WERI-Rb-1 (cell line): Measurements from ENCODE around the gene EPHA4.

Source experiments
- DNase-seq: peaks from one replicate; pipeline ENCODE4 v3.0.0-alpha.2; 2020
- H3K27ac ChIP-seq: fragments of 250-450 bp; sonication (Bioruptor Pico); 2 replicates; pipeline ENCODE4 v1.5.1; 2020; ENCODE audit warnings: mild to moderate bottlenecking, moderate library complexity
- H3K27me3 ChIP-seq: fragments of 250-450 bp; sonication (Bioruptor Pico); 2 replicates; pipeline ENCODE4 v1.5.1; 2021; ENCODE audit warnings: mild to moderate bottlenecking, low read depth, moderate library complexity; ENCODE audit not compliant: insufficient read depth, severe bottlenecking
- H3K36me3 ChIP-seq: fragments of 250-450 bp; sonication (Bioruptor Pico); 2 replicates; pipeline ENCODE4 v1.5.1; 2020; ENCODE audit warnings: mild to moderate bottlenecking, moderate library complexity
- H3K4me3 ChIP-seq: 2 replicates; pipeline ENCODE4 v1.5.1; 2011; ENCODE audit warnings: low read depth, mild to moderate bottlenecking, control low read depth, low read length
- H3K9me3 ChIP-seq: fragments of 250-450 bp; sonication (Bioruptor Pico); 2 replicates; pipeline ENCODE4 v1.5.1; 2021; ENCODE audit warnings: mild to moderate bottlenecking, moderate library complexity; ENCODE audit not compliant: severe bottlenecking
- TF ChIP-seq, protein P1 (sequence below): IDR thresholded peaks from 2 replicates; pipeline ENCODE4 v1.5.1; 2011; ENCODE audit warnings: low read depth, mild to moderate bottlenecking, control low read depth, inconsistent platforms, low read length

Gene EPHA4

DNA sequence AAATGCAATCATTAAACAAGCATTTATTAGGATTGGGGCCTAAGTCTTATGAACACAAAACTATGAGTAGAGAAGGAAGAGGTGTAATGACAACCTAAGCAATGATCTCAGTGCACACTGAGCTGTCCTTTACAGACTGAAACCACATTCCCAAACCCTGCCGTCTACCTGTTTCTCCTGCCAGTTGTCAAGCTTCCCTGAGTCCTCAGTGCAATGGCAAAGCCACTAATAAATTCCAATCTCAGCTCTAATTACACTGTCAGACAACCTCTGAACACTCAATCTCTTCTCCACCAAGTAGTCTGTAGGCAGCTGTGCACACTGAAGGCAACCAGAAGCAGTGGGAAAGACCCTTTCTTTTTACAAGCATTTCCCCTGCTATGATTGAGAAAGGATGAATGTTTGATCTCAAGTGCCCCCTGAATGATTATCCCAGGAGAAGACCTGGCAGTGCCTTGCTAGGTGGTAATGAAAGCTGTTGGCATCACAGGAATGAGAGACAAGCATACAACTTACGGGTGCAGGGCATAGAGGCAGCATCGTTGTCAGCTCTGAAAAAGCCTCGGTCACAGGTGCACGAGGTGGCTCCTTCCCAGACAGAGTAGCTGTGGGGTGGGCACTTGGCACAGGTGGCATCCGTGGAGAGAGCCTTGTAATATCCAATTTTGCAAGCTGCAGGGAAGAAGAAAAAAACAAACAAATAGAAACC lies 71.4 kb downstream of the EPHA4 start:
- Histone ChIP-seq H3K27ac (no peak overlapping the region), H3K36me3 (no peaks in the 10 kb centered on the region), H3K27me3 (no peaks in the 10 kb centered on the region), H3K9me3 (no peaks in the 10 kb centered on the region), H3K4me3 (no peak overlapping the region)
- TF ChIP-seq, protein P1, sequence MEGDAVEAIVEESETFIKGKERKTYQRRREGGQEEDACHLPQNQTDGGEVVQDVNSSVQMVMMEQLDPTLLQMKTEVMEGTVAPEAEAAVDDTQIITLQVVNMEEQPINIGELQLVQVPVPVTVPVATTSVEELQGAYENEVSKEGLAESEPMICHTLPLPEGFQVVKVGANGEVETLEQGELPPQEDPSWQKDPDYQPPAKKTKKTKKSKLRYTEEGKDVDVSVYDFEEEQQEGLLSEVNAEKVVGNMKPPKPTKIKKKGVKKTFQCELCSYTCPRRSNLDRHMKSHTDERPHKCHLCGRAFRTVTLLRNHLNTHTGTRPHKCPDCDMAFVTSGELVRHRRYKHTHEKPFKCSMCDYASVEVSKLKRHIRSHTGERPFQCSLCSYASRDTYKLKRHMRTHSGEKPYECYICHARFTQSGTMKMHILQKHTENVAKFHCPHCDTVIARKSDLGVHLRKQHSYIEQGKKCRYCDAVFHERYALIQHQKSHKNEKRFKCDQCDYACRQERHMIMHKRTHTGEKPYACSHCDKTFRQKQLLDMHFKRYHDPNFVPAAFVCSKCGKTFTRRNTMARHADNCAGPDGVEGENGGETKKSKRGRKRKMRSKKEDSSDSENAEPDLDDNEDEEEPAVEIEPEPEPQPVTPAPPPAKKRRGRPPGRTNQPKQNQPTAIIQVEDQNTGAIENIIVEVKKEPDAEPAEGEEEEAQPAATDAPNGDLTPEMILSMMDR, result no peak
- DNase-seq, result no peak

DNA sequence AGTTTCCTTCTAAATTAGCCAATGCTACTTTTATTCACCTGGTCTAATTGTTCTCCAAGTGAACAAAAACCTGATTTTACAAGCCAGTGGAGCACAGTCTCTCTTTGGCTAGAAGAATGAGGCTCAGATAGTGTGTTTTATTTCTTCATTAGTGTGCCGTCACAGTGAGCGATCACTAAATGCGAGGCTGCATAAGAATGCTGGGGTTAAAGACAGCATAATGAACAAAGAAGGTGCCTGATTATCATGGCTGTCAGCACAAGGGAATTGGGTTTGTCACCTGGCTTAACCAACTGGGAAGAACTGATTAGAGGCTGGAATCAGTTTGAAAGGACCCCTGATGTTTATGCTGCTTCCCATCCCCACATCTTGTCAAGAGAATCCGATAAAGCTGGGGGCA lies 76.4 kb downstream of the EPHA4 start:
- Histone ChIP-seq H3K27ac (no peak overlapping the region), H3K36me3 (no peaks in the 10 kb centered on the region), H3K27me3 (no peaks in the 10 kb centered on the region), H3K4me3 (no peak overlapping the region), H3K9me3 (no peaks in the 10 kb centered on the region)
- DNase-seq, result no peak
- TF ChIP-seq, protein P1, result no peak

DNA sequence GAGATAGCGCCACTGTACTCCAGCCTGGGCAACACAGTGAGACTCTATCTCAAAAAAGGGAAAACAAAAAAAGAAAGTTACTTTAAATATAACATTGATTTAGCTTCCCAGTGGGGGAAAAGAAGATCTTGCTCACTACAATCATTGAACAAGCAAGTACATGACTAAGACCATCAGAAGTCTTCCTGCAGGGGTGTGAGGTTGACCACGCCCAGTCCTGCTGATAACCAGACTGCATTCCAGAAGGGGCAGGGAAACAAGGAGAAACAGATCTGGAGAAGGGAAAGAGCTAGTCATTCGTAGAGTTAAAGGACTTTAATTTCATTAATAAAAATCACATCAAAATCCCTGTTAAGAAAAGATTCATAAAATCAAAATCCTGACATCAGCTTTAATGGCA lies 77.5 kb downstream of the EPHA4 start:
- Histone ChIP-seq H3K27ac (no peak overlapping the region), H3K27me3 (no peaks in the 10 kb centered on the region), H3K9me3 (no peaks in the 10 kb centered on the region), H3K4me3 (no peak overlapping the region), H3K36me3 (no peaks in the 10 kb centered on the region)
- no peak for DNase-seq
- TF ChIP-seq, protein P1, result no peak

DNA sequence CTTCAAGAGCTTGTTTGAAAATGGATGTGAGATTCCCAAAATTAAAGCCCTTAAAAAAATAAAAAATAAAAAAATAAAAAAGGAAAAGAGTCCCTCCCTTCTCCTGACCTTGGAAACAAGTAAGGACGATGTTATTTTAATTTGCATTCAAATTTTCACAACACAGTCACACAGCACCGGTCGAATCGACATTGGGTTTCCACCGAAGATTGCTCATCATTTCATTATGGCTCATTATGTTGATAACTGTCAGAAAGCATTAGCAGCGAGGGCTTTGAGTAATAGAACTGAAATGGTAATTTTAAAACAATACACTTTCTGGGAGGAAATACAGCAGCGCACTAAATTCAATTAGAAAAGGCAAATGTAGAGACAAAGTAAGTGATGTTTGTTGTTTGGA lies 78.7 kb downstream of the EPHA4 start:
- Histone ChIP-seq H3K4me3 (no peak overlapping the region), H3K27me3 (no peaks in the 10 kb centered on the region), H3K36me3 (no peaks in the 10 kb centered on the region), H3K9me3 (no peaks in the 10 kb centered on the region), H3K27ac (no peak overlapping the region)
- no peak for DNase-seq
- TF ChIP-seq, protein P1, result no peak

DNA sequence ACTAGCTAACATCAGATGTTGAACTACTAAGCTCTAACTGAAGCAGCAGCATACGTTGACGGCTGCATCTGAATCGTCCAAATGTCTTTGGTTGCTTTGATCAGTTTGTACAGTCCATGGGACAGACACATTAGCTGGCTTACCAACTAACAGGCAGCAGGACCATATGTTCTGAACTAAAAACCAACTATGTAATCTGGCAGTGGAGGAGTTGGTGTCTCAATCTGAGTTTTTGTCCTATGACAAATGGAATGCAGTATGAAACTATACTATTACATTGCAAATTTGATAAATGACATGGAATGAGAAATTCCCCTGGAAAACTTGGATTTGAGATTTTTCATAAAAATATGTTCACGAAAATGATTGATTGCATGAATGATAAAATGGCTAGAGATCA lies 79.5 kb downstream of the EPHA4 start:
- no peak overlapping the region for H3K27ac ChIP-seq
- H3K36me3 ChIP-seq, result no peaks in the 10 kb centered on the region
- no peaks in the 10 kb centered on the region for H3K9me3 ChIP-seq
- no peaks in the 10 kb centered on the region for H3K27me3 ChIP-seq
- TF ChIP-seq, protein P1, result no peak
- no peak overlapping the region for H3K4me3 ChIP-seq
- DNase-seq, result peak; percentile 11

DNA sequence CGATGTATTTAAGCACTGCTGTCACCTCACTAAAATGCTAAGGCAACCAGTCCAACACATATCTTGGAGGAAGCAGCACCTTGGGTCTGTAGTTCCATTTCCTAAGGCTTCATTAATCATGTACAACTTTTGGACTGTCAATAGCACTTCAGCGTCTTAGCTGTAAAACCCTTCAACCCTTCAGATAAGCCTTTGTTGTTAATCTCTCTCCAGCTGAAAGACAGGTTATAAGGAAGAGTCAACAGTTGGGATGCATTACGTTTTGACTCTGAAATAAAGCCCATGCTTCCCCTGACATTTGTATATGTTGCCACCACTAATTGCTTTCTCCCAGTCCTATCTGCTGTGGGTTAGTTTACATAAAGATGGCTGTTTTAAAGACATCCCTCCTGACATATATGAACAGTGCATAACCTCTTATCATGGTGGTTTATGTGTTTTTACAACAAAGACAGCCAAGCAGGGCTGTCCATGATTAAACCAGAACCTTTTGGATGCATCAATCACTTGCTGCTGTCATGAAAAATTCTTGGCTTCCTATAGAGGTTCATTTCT lies 81.5 kb downstream of the EPHA4 start:
- no peaks in the 10 kb centered on the region for H3K27me3 ChIP-seq
- no peaks in the 10 kb centered on the region for H3K36me3 ChIP-seq
- no peak overlapping the region for H3K27ac ChIP-seq
- TF ChIP-seq, protein P1, result no peak
- no peaks in the 10 kb centered on the region for H3K9me3 ChIP-seq
- H3K4me3 ChIP-seq, result no peak overlapping the region
- DNase-seq, result no peak
